A549 treated with Mapracorat at 1 μM for 4 hours (cell line): ENCODE data around the gene IL15. TPM values are rescaled to one million over a fixed set of nuclear protein-coding genes. Genes with fewer than 3 reads are reported as not detected.

Experiments
- total RNA-seq: library from RNA; stranded (reverse); fragments of 200-300 nt; extraction: Qiagen RNA extraction; gene quantifications from 5 replicates; pipeline ENCODE4 v1.2.3, GENCODE V29; 2022

Gene IL15
- total RNA-seq, result 12.9 to 17.5 TPM (median 14.4 TPM) in 5 replicates

GRCh38 chr4:141636082-141636770 is at the start of gene IL15:
Gene IL15, plus strand, starts transcription at chr4:141636583. Its CDS starts 82,882 bp downstream, at chr4:141719465.

